ENCODE results near the gene ZNF76. TPM values are rescaled to one million over a fixed set of nuclear protein-coding genes. Genes with fewer than 3 reads are reported as not detected.
A peak's percentile ranks its signal among the peaks of the same experiment; 100 is the strongest.

Gene ZNF76
- polyA plus RNA-seq (2013, experiment 1 of 2) = 12.0 TPM
- 10.9 TPM for polyA plus RNA-seq (2013, experiment 2 of 2)

GRCh38 chr6:35259194-35259947 is at the start of gene ZNF76:
ZNF76 (plus strand) TSS chr6:35259735; CDS start chr6:35281152, 21,417 bp downstream.
- Histone ChIP-seq H3K4me1 (ENCODE audit: control insufficient read depth, insufficient read depth, low read depth, low read length) (peaks cover 5% of the 10 kb centered on the region), H2BK15ac (ENCODE audit: low read depth, poor library complexity, severe bottlenecking) (peak within 1 kb of the TSS; percentile 96), H4K91ac (ENCODE audit: low read length) (peak within 1 kb of the TSS; percentile 99), H3K36me3 (ENCODE audit: control insufficient read depth in 1 of 2, insufficient read depth in 2 of 2, low read depth in 1 of 2, low read length in 2 of 2) (peaks cover 0 to 3% of the 10 kb centered on the region in 2 experiments), H3K27me3 (ENCODE audit: control insufficient read depth in 1 of 2, insufficient read depth in 1 of 2, low read length in 2 of 2) (no peaks in the 10 kb centered on the region), H2BK5ac (ENCODE audit: low read depth, low read length, poor library complexity, severe bottlenecking) (peak within 1 kb of the TSS; percentile 96), H3K27ac (ENCODE audit: low read length, poor library complexity, severe bottlenecking) (peak within 1 kb of the TSS; percentile 45), H3K14ac (ENCODE audit: low read length in 2 of 2) (peak within 1 kb of the TSS in 1 of 2 experiments; percentile 96), H3K9me3 (ENCODE audit: control insufficient read depth, low read length) (no peaks in the 10 kb centered on the region), H3K4me2 (ENCODE audit: low read length, poor library complexity, severe bottlenecking) (peak within 1 kb of the TSS; percentile 95), H3K23ac (ENCODE audit: low read length in 2 of 2) (peak within 1 kb of the TSS; percentile 85 to 97), H2AFZ (ENCODE audit: low read depth, low read length) (peak within 1 kb of the TSS; percentile 99), H3K79me1 (replicated peaks; ENCODE audit: low read length, poor library complexity, severe bottlenecking) (peaks cover 20% of the 10 kb centered on the region), H2AK5ac (ENCODE audit: low read length, severe bottlenecking) (peak within 1 kb of the TSS; percentile 92), H2BK120ac (ENCODE audit: low read depth, low read length) (peak within 1 kb of the TSS; percentile 96), H3K4me3 (ENCODE audit: insufficient read depth in 1 of 2, low read depth in 1 of 2, low read length in 2 of 2) (peak within 1 kb of the TSS; percentile 98 to 99), H3K4ac (ENCODE audit: low read depth in 1 of 2, low read length in 2 of 2) (peak within 1 kb of the TSS; percentile 93 to 98), H3K9ac (ENCODE audit: low read length) (peak within 1 kb of the TSS; percentile 98), H2BK12ac (ENCODE audit: low read length in 2 of 2) (peak within 1 kb of the TSS; percentile 62 to 85), H4K8ac (ENCODE audit: low read length) (peak within 1 kb of the TSS; percentile 98), H3K18ac (ENCODE audit: low read depth in 1 of 2, low read length in 2 of 2) (peak within 1 kb of the TSS; percentile 98 to 99)
- peak; percentile 98 for DNase-seq
- WGBS = under 1% methylated on average over 58 of the region's 82 CpGs

DNA sequence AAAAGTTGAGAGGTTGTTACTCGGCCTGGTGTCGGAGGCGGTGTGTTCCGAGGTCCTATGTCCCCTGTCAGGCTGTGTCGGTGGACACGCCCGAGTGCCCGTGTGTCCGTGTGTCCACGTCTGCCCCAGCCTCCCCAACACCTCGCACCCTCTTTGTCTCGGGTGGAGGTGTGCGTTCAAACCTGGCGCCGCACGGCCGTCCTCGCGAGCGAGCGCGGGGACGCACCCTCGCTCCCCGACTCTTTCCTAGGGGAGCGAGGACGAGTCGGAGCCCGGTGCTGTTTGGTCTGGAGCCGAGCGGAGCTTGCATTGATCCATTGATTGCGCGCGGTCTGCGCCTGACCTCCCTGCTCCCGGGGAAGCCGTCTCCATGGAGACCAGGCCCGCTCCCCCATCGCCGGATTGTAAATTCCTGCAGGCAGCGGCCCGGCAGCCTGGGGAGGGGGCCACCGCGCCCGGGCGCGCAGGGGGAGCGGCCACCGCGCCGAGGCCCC is 46.2 kb upstream of the ZNF76 start:
- 4% methylated on average over 51 of the region's 51 CpGs for whole genome bisulfite sequencing

DNA sequence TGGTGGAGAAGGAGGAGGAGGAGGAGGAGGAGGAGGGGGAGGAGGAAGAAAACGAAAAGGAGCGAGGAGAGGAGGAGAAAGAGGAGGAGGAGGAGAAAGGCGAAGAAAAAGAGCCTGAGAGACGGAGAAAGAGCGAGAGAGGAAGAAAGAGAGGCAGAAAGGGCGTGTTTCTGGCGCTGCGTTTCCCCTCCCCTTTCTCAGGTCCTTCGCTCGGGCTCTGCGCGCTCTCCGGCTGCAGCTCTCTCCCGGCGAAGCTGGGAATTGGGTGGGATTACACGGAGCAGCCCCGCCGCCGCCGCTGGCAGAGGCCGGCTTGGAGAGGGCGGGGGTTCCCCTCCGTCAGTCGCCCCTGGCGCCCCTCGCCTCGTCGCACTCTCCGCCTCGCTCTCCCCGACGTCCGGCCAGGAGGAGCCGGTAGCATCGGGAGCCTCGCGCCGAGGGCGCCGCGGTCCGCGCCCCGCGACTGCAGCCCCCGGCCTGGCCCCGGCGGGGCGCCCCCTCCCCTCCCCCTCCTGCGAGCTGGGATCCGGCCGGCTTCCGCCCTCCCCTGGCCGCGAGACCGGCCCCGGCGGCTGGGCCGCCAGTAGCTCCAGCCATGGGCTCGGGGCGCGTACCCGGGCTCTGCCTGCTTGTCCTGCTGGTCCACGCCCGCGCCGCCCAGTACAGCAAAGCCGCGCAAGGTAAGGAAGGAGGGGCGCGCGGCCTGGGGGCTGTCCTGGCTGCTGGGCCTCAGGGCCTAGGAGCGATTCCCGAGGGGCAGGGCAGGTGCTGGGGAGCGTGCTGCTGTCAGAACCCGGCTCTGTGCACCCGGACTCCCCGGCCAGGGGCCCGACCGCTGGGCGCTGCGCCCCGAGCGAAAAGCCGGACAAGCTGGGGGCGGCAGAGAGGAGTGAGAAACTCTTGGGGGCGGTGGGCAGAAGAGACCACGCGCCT is 45.4 kb upstream of the ZNF76 start, which contains the start of gene SCUBE3:
Gene SCUBE3, plus strand, starts transcription at position 133 of the 933 bp plus-strand sequence. Its CDS starts 463 bp downstream, at position 596.
- Histone ChIP-seq H2BK12ac (ENCODE audit: low read length in 2 of 2) (peak within 1 kb of the TSS in 1 of 2 experiments; percentile 37), H2AK5ac (ENCODE audit: low read length, severe bottlenecking) (no peak within 1 kb of the TSS), H3K18ac (ENCODE audit: low read depth in 1 of 2, low read length in 2 of 2) (peak within 1 kb of the TSS in 1 of 2 experiments; percentile 86), H2BK5ac (ENCODE audit: low read depth, low read length, poor library complexity, severe bottlenecking) (no peak within 1 kb of the TSS), H3K4ac (ENCODE audit: low read depth in 1 of 2, low read length in 2 of 2) (no peak within 1 kb of the TSS), H3K9ac (ENCODE audit: low read length) (peak within 1 kb of the TSS; percentile 57), H3K23ac (ENCODE audit: low read length in 2 of 2) (peak within 1 kb of the TSS in 1 of 2 experiments; percentile 53), H3K79me1 (replicated peaks; ENCODE audit: low read length, poor library complexity, severe bottlenecking) (no peaks in the 10 kb centered on the region), H4K8ac (ENCODE audit: low read length) (peak within 1 kb of the TSS; percentile 66), H3K14ac (ENCODE audit: low read length in 2 of 2) (peak within 1 kb of the TSS in 1 of 2 experiments; percentile 86), H3K4me2 (ENCODE audit: low read length, poor library complexity, severe bottlenecking) (peak within 1 kb of the TSS; percentile 94), H2BK120ac (ENCODE audit: low read depth, low read length) (no peak within 1 kb of the TSS), H3K27me3 (ENCODE audit: control insufficient read depth in 1 of 2, insufficient read depth in 1 of 2, low read length in 2 of 2) (peaks cover 41 to 68% of the 10 kb centered on the region in 2 experiments), H3K4me1 (ENCODE audit: control insufficient read depth, insufficient read depth, low read depth, low read length) (peaks cover 18% of the 10 kb centered on the region), H2BK15ac (ENCODE audit: low read depth, poor library complexity, severe bottlenecking) (no peak within 1 kb of the TSS), H2AFZ (ENCODE audit: low read depth, low read length) (peak within 1 kb of the TSS; percentile 42), H3K9me3 (ENCODE audit: control insufficient read depth, low read length) (no peaks in the 10 kb centered on the region), H4K91ac (ENCODE audit: low read length) (peak within 1 kb of the TSS; percentile 75), H3K4me3 (ENCODE audit: insufficient read depth in 1 of 2, low read depth in 1 of 2, low read length in 2 of 2) (peak within 1 kb of the TSS; percentile 61 to 82), H3K36me3 (ENCODE audit: control insufficient read depth in 1 of 2, insufficient read depth in 2 of 2, low read depth in 1 of 2, low read length in 2 of 2) (no peaks in the 10 kb centered on the region), H3K27ac (ENCODE audit: low read length, poor library complexity, severe bottlenecking) (no peak within 1 kb of the TSS)
- peak; percentile 50 for DNase-seq
- WGBS = under 1% methylated on average over 67 of the region's 89 CpGs

More for the DNA sequence above, 46.2 kb upstream of the ZNF76 start:
- Histone ChIP-seq H2BK5ac (ENCODE audit: low read depth, low read length, poor library complexity, severe bottlenecking) (no peak overlapping the region), H3K4ac (ENCODE audit: low read depth in 1 of 2, low read length in 2 of 2) (no peak overlapping the region), H3K23ac (ENCODE audit: low read length in 2 of 2) (no peak overlapping the region), H3K27ac (ENCODE audit: low read length, poor library complexity, severe bottlenecking) (no peak overlapping the region), H3K9ac (ENCODE audit: low read length) (peak overlapping the region; percentile 57), H3K4me2 (ENCODE audit: low read length, poor library complexity, severe bottlenecking) (peak overlapping the region; percentile 94), H3K36me3 (ENCODE audit: control insufficient read depth in 1 of 2, insufficient read depth in 2 of 2, low read depth in 1 of 2, low read length in 2 of 2) (no peaks in the 10 kb centered on the region), H4K91ac (ENCODE audit: low read length) (no peak overlapping the region), H2BK15ac (ENCODE audit: low read depth, poor library complexity, severe bottlenecking) (no peak overlapping the region), H3K18ac (ENCODE audit: low read depth in 1 of 2, low read length in 2 of 2) (peak overlapping the region in 1 of 2 experiments; percentile 63), H3K27me3 (ENCODE audit: control insufficient read depth in 1 of 2, insufficient read depth in 1 of 2, low read length in 2 of 2) (peaks cover 49 to 75% of the 10 kb centered on the region in 2 experiments), H3K9me3 (ENCODE audit: control insufficient read depth, low read length) (no peaks in the 10 kb centered on the region), H4K8ac (ENCODE audit: low read length) (no peak overlapping the region), H3K4me3 (ENCODE audit: insufficient read depth in 1 of 2, low read depth in 1 of 2, low read length in 2 of 2) (peak overlapping the region; percentile 29 to 82), H2BK12ac (ENCODE audit: low read length in 2 of 2) (no peak overlapping the region), H2AK5ac (ENCODE audit: low read length, severe bottlenecking) (no peak overlapping the region), H2AFZ (ENCODE audit: low read depth, low read length) (no peak overlapping the region), H2BK120ac (ENCODE audit: low read depth, low read length) (no peak overlapping the region), H3K79me1 (replicated peaks; ENCODE audit: low read length, poor library complexity, severe bottlenecking) (no peaks in the 10 kb centered on the region), H3K14ac (ENCODE audit: low read length in 2 of 2) (peak overlapping the region in 1 of 2 experiments; percentile 86), H3K4me1 (ENCODE audit: control insufficient read depth, insufficient read depth, low read depth, low read length) (peaks cover 18% of the 10 kb centered on the region)
- no peak for DNase-seq
